DOHH2 (cell line): Measurements from ENCODE around the gene SCFD2.

ENCODE experiments used
- EZH2phosphoT487 ChIP-seq: fragments of 200-600 bp; sonication (generic); IDR thresholded peaks from 2 replicates; pipeline ENCODE4 v1.6.1; 2017; ENCODE audit warnings: borderline replicate concordance, mild to moderate bottlenecking, antibody characterized with exemption, low read length, moderate library complexity, mixed read lengths
- TF ChIP-seq, protein P1 (sequence below): fragments of 200-600 bp; sonication (generic); IDR thresholded peaks from one replicate; pipeline ENCODE4 v1.5.1; 2014; ENCODE audit warnings: antibody characterized with exemption, mild to moderate bottlenecking, low read depth, low read length; ENCODE audit not compliant: poor library complexity, severe bottlenecking

DNA sequence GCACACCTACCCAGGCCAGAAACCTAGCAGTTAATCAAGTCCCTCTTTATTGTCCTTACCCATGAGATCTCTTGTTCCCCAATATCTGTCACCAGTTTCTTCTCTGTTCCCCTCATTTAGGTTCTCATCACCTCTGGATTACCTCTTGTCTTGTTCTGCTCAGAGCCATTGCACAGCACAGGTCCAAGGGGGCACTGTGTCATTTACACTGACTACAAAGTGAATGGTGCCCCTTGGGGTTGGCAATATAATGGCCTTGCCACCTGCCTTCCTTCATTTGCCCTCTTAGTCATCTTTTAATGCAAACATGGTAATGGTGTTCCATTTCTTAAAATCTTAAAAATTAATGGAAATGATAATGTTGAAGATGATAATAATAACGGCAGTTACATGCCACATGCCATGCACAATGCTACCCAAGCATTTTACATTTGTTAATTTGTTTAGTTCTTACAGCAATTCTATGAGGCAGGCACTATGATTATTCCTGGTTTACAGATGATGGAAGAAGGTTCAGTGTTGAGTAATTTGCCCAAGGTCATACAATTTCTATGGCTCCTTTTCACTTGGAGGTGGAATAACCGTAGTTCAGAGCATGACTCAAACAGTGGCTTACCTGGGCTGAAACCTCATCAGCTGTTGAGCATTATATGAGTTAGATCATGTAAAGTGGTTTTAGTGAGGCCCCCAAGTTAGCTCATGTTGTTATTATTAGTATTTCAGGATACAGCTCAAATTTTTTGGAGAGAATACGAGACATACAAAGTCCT, 385.9 kb downstream of the SCFD2 start:
- TF ChIP-seq, protein P1, sequence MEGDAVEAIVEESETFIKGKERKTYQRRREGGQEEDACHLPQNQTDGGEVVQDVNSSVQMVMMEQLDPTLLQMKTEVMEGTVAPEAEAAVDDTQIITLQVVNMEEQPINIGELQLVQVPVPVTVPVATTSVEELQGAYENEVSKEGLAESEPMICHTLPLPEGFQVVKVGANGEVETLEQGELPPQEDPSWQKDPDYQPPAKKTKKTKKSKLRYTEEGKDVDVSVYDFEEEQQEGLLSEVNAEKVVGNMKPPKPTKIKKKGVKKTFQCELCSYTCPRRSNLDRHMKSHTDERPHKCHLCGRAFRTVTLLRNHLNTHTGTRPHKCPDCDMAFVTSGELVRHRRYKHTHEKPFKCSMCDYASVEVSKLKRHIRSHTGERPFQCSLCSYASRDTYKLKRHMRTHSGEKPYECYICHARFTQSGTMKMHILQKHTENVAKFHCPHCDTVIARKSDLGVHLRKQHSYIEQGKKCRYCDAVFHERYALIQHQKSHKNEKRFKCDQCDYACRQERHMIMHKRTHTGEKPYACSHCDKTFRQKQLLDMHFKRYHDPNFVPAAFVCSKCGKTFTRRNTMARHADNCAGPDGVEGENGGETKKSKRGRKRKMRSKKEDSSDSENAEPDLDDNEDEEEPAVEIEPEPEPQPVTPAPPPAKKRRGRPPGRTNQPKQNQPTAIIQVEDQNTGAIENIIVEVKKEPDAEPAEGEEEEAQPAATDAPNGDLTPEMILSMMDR = no peak
- TF ChIP-seq EZH2phosphoT487 = no peak
